ENCODE results near the gene LMF2.
A peak's percentile ranks its signal among the peaks of the same experiment; 100 is the strongest.
"Not testable (repeated sequence)": the region's sequence is repeated elsewhere in the genome, so short reads cannot be mapped to it uniquely, and the experiment has no call there.

The LMF2 gene

DNA sequence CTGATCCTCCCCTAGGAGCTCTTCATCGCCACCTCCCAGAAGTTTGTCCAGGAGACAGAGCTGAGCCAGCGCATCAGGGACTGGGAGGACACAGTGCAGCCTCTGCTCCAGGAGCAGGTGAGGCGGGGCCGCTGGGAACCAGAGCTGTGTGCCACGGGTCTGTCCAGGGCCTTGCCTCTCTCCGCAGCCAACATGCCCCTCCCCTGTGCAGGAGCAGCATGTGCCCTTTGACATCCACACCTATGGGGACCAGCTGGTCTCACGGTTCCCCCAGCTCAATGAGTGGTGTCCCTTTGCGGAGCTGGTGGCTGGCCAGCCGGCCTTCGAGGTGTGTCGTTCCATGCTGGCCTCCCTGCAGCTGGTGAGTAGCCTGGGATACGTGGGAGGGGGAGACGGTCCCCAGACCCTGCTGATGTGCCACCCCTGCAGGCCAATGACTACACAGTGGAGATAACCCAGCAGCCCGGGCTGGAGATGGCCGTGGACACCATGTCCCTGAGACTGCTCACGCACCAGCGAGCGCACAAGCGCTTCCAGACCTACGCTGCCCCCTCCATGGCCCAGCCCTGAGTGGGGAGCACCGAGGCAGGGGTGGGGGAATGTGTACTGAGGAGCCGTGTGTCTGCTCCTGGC, 15.4 kb upstream of the LMF2 start:
- FAIRE-seq = no peak

DNA sequence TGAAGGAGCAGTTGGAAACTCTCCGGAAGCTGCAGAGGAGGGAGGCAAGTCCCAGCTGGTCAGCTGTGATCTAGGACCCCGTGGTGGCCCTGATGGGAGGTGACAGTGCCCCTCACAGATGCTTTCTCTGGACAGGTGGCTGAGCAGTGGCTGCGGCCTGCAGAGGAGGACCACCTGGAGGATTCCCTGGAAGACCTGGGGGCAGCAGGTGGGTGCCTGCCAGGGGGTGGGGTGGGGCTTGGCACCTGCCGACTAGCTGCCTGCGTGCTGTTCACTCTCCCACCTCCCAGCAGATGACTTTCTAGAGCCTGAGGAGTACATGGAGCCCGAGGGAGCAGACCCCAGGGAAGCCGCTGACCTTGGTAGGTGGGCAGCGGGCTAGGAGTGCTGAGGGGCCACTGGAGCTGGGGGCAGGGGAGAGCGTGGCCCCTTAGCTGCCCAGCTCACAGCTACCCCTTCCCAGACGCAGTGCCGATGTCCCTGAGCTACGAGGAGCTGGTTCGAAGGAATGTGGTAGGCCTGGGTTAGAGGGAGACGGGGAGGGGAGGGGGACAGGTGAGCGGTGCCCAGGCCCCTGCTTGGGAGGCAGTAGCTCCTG, 14.8 kb upstream of the LMF2 start:
- no peak for FAIRE-seq

DNA sequence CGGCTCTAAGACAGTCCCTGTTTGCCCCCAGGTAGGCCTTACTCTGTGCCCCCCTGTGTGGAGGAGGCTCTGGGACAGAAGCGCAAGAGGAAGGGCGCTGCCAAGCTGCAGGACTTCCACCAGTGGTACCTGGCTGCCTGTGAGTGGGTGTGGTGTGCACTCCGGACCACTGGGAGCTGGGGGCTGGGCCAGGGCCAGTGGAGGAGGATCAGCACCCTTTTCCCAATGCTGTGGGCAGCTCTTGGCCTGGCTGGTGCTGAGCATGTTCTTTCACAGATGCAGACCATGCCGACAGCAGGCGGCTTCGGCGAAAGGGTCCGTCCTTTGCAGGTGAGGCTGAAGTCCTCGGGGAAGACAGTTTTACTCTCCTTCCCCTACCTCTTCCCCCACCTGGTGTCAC, 14.2 kb upstream of the LMF2 start:
- FAIRE-seq = no peak

DNA sequence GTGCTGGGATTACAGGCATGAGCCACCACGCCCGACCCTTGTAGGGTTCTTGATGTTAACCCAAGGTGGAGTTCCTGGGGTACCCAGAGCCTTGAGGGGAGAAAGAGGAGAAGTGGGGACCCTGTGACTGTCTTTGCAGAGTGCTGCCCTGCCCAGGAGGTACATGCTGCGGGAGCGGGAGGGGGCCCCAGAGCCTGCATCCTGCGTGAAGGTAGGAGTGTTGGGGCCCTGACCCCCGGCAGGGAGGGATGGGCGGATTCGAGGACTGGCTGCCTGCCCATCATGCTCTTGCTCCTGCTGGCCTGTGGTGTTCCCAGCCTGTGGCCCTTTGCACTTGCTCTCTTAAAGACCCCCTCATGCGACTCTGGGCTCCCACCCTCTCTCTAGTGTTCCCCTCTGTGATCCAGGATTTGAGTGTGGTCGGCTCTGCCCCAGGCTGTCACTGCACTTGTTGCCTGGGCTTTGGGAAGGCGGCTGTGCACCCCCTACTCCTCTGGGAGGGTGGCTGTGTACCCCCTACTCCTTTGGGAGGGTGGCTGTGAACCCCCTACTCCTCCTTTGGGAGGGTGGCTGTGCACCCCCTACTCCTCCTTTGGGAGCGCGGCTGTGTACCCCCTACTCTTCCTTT, 13.4 kb upstream of the LMF2 start:
- FAIRE-seq = no peak

DNA sequence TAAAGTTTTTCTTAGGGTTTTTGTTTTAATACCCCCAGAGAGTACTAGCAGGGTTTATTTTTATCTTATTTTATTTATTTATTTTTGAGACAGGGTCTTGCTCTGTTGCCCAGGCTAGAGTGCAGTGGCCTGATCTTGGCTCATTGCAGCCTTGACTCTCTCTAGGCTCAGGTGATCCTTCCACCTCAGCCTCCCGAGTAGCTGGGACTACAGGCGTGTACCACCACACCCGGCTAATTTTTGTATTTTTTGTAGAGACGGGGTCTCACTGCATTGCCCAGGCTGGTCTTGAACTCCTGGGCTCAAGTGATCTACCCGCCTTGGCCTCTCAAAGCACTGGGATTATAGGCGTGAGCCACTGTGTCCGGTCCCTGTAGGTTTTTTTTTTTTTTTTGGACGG, 12.7 kb upstream of the LMF2 start:
- not testable (repeated sequence) for FAIRE-seq

DNA sequence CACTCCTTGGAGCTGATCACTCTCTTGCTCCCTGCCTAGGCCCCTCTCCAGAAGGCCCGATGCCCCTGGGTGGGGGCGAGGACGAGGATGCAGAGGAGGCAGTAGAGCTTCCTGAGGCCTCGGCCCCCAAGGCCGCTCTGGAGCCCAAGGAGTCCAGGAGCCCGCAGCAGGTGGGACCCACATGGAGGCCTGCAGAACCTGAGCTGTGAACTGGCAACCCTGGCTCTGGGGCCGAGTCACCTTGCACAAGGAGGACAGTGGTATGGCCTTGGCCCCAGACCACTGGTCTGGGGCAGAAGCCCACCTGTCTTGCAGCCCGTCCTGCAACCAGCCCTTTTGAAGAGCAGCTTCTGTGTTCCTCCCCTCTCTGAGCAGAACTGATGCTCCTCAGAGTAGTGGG, 11.6 kb upstream of the LMF2 start:
- FAIRE-seq = no peak

DNA sequence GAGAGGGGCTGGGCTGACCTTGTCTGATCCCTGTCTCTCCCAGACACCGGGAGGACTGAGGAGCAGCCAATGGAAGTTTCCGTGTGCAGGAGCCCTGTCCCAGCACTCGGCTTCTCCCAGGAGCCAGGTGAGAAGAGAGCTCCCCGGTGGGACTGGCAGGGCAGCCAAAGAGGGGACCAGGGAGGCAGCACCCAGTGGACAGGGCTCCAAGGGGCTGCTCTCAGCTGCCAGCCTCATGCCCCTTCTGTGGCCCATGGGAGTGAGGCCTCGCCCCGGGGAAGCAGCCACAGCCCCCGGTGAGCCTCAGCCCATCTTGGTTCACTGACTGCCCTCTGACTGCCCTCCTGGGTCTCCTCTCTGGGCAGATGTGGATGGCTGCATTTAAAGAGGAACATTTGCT, 11.1 kb upstream of the LMF2 start:
- no peak for FAIRE-seq

DNA sequence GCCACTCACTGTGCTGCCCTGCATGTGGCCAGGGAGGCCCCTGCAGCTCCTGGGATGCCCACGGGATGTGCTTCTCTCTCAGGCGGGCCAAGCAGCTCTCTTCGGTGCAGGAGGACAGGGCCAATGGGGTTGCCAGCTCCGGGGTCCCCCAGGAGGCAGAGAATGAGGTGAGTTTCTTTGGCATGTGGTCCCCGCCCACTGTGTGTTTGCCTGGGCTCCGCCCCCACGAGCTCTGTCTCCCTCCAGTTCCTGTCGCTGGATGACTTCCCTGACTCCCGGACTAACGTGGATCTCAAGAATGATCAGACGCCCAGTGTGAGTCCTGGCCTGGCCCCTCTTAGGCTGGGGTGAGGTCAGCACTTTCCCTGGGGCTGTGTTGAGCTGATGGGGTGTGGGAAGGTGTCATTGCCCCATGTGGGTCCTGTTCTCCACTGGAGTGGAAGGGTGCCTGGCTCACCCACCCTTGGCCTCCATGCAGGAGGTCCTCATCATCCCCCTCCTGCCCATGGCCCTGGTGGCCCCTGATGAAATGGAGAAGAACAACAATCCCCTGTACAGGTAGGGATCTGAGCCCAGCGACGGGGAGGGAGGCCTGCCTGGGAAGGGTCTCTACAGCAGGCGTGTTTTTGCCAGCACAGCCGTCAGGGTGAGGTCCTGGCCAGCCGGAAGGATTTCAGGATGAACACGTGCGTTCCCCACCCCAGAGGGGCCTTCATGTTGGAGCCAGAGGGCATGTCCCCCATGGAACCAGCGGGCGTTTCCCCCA, 10.2 kb upstream of the LMF2 start:
- FAIRE-seq = no peak

DNA sequence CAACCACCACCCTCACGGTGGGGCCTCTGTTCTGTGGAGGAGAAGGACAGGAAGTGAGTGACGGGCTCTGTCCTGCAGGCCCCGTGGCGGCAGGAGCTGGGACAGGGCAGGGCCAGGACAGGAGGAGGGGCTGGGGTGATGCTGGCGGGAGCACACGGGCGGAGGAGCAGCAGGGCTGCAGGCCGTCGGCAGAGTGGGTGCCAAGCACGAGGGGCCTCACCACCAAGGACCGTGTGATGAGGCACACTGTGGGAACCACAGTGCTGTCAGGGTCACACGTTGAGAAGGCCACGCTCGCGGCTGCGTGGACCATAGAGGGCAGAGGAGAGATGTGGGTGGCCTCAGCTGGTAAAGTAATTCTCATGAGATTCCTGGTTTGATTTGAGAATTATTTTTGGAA, 9.4 kb upstream of the LMF2 start:
- FAIRE-seq = no peak

DNA sequence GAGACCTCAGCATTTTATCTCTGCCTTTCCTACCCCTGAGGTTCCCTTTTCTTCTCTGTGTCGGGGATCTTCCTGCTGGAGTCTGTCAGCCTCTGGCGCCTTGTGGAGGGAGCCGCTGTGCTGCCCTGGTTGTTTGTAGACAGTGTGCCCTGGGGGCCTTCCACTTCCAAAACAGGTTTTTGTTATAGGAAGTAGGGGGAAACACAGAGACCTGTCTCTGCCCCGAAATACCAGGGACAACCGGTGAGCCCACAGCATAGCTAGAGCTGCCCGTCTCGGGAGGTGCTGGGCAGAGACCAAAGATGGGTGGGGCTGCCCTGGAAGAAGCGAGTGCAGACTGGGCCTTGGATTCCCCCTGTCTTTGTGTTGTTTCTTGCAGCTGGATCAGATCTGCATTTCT, 8.6 kb upstream of the LMF2 start:
- FAIRE-seq = no peak

DNA sequence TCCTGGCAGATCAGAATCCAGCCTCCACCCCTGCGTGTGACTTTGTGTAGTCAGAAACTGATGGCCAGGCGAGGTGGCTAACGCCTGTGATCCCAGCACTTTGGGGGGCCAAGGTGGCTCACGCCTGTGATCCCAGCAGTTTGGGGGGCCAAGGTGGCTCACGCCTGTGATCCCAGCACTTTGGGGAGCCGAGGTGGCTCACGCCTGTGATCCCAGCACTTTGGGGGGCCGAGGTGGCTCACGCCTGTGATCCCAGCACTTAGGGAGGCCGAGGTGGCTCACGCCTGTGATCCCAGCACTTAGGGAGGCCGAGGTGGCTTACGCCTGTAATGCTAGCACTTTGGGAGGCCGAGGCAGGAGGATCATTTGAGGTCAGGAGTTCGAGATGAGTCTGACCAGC, 5.7 kb upstream of the LMF2 start:
- no peak for FAIRE-seq

DNA sequence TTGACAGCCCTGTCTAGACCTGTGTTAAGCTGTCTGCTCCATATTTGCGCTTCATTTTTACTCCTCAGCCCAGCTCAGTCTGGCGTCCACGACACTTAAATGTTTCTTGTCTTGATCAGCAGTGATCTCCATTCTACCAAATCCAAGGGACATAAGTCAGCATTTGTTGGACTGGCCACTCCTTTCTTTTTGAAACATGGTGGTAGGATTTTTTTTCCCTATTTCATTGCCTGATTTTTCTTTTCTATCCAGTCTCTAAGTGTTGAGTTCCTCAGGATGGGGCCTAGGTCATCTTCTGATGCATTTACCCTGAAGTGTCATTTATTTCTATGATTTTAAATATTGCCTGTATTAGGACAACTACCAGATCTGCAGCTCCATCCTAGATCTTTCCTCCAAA, 1.4 kb upstream of the LMF2 start:
- no peak for FAIRE-seq

DNA sequence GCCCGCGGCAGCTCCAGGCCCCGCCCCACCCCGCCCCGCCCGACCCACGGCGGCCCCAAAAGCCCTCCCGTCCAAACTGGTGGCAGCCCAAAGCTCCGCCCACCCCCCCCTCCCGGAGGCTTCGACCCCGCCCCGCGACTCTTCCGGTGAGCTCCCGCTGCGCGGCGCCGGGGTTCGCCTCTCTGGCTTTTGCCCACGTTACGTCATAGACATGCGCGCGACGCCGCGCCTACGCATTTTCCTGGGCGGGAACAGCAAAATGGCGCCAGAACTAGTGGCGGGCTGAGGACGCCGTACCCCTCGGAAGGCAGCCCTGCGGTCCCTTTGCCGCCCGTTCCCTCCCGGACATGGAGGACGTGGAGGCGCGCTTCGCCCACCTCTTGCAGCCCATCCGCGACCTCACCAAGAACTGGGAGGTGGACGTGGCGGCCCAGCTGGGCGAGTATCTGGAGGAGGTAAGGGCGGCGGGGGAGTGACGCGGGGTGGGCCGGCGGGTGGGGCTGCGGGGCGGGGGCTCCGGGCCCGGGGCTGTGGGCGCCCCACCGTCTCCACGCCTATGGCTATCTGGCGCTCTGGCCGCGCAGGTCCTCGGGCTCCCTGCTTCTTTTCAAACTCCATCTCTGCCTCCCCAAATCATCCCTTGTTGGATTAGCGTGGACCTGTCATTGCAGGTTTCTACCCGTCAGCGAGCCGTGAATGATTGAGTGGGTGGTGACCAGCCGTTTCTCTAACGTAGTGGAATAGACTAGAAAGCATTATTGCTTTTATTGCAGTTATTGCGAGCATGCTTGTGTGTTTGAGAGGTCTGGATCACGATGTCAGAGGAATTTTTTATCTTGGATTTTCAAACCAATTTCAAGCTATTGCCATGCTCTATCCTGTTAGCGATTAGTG, 736 bp upstream of the LMF2 start, which contains the start of gene NCAPH2:
Gene NCAPH2 (plus strand): TSS at position 234 of the 894 bp plus-strand sequence. CDS start 114 bp downstream, at position 348.
- peak; percentile 41 for FAIRE-seq

DNA sequence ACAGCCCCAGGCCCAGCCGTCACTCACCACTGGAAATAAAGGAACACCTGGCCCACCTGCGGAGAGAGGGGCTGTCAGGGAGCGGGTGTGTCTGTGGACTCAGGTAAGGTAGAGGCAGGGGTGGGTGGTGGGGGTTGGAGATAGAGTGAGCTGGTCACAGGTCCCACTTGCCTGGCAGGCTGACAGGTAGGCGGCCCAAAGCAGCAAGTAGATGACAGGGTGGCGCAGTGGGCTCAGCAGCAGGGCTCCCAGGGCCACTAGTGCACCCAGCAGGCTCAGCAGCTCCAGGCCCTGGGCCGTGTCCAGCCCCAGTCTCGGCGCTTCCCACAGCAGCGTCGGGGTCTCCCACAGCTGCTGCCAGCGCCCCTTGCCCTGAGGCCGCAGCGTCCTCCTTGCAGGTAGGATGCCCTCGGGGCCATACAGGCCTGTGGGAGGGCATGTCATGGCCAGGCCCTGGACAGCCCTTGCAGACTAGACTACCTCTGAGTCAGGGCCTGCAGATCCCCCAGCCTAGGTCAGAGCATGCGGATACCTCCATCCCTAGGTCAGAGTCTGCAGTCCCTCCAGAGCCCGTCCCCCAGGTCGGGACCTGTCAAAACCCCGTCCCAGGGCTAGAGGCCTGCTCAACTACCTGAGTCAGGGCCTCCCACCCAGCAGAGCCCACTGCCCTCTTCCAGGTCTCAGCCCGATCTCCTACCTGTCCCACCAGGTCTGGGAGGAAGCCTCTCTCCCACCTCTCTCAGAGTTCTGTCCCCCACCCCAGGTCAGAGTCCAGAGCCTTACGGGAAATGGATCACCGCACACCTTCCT, 686 bp downstream of the LMF2 start:
- no peak for FAIRE-seq

DNA sequence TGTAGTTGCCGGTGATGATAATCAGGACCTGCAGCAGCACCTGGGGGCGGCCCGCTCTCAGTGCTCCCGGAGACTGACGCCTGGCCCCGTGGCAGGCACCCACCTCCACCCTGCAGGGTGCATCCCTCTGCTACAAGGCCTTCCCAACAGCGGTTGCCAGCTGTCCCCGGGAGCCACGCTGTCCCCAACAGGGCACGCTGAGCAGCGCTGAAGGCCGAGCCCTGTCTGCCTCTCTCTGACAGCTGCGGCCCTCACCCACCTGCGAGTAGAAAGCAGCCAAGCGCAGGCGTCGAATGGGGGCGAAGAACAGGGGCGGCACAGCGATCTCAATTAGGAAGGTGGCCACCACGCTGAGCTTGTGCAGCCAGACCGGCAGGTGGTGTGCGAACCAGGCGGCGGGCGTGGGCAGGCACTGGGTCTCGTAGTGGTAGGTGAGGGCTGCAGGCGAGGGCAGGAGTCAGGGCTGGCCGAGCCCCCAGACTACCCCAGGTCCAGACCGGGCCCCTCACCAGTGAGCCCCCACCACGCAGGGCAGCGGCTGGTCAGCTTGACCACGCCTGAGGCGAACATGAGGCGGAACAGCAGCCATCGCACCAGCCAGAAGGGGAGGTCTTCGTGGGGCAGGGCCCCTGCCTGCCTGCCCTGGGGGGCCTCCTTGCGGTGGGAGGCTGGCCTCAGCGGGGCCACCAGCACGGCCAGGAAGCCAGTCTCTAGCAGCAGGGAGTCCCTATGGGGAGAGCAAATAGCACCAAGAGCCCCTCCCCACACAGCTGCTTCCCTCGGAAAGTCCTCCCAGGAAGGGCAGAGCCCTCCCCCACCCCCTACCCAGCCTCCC, 1.5 kb downstream of the LMF2 start:
- no peak for FAIRE-seq

DNA sequence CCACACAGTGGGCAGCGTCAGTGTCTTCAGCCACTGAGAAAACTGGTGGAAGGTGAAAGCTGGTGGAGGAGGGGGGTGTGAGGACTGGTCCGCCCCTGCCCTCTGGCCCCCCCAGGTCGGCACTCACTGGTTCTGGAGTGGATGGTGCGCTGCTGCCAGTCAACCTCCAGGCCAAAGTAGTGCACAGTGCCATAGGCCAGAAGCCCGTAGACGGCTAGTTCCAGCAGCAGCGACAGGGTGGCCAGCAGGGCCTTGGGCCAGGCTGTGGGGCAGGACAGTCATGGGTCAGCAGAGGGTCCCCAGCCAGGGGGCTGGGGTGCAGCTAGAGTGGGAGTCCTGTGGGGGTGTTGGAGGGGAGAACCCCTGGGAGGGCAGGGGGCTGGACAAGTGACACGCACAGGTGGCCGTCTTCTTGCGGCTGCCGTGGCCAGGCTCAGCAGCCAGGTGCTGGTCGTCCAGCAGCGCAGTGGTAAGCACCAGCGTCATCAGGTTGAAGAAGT, 2.2 kb downstream of the LMF2 start:
- FAIRE-seq = no peak

DNA sequence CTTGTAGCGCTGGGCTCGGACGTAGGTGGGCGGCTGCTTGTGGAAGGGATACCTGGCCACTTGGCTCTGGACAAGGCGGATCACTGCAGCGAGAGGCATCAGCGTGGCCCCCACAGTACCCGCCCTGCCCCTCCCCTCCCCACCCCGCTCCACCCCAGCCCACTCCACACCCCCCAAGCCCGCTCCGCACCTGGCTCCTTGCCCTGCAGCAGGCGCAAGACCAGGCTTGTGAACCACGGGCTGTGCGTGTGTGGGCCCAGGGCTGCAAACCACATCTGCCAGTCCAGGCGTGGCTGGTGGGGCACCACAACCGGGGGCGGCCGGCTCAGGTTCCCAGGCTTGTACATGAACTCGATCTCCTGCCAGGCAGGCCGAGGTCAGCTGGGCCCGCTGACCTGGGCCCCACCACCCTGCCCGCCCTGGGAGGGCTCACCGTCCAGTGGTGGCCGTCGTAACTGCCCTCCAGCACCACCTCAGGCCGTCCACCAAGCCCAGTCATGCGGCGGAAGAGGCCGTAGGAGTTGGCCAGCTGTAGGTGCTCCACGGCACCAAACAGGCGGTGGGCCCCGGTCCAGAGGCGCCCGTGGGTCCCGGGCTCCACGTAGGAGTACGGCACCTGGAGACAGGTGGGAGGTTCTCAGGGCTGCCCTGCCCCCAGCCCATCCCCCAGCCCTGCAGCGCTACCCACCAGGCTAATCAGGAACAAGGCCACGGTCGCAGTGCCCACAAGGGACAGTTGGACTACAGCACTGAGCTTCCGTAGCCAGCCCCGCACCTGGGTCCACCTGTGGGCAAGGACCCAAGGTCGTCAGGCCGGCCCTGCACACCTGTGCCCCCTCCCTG, 2.9 kb downstream of the LMF2 start:
- FAIRE-seq = no peak

DNA sequence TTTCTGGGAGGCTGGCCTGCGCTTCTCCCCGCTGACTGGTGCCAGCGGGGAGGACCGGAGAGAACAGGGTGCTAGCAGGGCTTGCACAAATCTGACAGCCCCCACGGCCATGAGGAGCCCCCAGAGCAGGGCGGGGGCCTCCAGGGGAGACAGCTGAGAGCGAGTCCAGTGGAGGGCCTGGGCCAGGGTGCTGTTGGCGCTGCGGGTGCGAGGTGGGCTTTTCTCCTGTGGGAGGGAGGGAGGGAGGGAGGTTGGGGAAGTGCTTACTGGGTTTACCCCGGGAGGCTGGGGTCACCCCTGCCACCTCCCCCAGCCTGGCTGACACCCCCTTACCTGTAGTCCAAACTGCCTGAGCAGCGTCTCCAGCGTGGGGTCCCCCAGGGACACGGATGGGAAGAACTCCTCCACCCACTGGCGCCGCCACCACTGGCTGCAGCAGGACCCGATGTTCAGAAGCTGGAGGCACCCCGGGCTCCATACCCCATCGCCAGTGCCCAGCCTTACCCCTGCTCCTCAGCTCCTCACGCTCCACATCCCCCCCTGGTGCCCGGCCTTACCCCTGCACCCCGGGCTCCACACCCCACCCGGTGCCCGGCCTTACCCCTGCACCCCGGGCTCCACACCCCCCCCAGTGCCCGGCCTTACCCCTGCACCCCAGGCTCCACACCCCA, 3.9 kb downstream of the LMF2 start:
- no peak for FAIRE-seq

Data from islet of Langerhans (tissue), 1 donor.